Stomach (tissue), 4 donors: ENCODE measurements around the gene SLC7A4.

ENCODE experiments used
- EP300 ChIP-seq: sonication (generic); formaldehyde crosslinking; IDR thresholded peaks from one replicate; pipeline ENCODE4 v1.6.1; 2017; ENCODE audit warnings: antibody characterized with exemption
- POLR2A ChIP-seq, 4 donors: fragments of 450-650 bp; IDR thresholded peaks; one replicate each; pipeline ENCODE4 v1.6.1; 2016; ENCODE audit warnings: antibody characterized with exemption in 4 of 4, control low read depth in 2 of 4, mild to moderate bottlenecking in 1 of 4, moderate library complexity in 1 of 4
- POLR2AphosphoS5 ChIP-seq, 3 donors: sonication (generic); formaldehyde crosslinking; IDR thresholded peaks; one replicate each; pipeline ENCODE4 v1.6.1; 2016; ENCODE audit warnings: antibody characterized with exemption in 3 of 3
- TF ChIP-seq, protein P1 (sequence below), 7 experiments: fragments of 450-650 bp in 4 of 7; fragments of 200-600 bp in 3 of 7; sonication (generic) in 3 of 7; IDR thresholded peaks; one replicate each; pipeline ENCODE4 v1.5.1; 2016 to 2019; ENCODE audit warnings: antibody characterized with exemption in 7 of 7, control low read depth in 2 of 7, mild to moderate bottlenecking in 1 of 7

GRCh38 chr22:20997536-20998257, 34.7 kb downstream of the SLC7A4 start:
- TF ChIP-seq, protein P1, sequence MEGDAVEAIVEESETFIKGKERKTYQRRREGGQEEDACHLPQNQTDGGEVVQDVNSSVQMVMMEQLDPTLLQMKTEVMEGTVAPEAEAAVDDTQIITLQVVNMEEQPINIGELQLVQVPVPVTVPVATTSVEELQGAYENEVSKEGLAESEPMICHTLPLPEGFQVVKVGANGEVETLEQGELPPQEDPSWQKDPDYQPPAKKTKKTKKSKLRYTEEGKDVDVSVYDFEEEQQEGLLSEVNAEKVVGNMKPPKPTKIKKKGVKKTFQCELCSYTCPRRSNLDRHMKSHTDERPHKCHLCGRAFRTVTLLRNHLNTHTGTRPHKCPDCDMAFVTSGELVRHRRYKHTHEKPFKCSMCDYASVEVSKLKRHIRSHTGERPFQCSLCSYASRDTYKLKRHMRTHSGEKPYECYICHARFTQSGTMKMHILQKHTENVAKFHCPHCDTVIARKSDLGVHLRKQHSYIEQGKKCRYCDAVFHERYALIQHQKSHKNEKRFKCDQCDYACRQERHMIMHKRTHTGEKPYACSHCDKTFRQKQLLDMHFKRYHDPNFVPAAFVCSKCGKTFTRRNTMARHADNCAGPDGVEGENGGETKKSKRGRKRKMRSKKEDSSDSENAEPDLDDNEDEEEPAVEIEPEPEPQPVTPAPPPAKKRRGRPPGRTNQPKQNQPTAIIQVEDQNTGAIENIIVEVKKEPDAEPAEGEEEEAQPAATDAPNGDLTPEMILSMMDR (IDR thresholded peaks at IDR 0.05): no peak
- TF ChIP-seq POLR2A (IDR thresholded peaks at IDR 0.05) (no peak), POLR2AphosphoS5 (IDR thresholded peaks at IDR 0.05) (no peak), EP300 (no peak)
